ENCODE data around the gene SLBP. TPM values are rescaled to one million over a fixed set of nuclear protein-coding genes. Genes with fewer than 3 reads are reported as not detected.

The SLBP gene
- total and polyA plus RNA-seq, 12 donors: 10.9 to 17.7 (median 12.8) TPM

- ATAC-seq (no peak), DNase-seq (no peak)
- peaks cover 0 to 23% (median 14%) of the 10 kb centered on the region in 9 donors for H3K4me1 ChIP-seq
- TF ChIP-seq CTCF (IDR thresholded peaks at IDR 0.05): no peak
- intact Hi-C loops (cut with DNase I): loop anchor here in 2 of 10 donors (5.0 kb wide), 3 partner anchors 46 to 151 kb away; no protein-coding TSS in a partner anchor
- H3K9me3 ChIP-seq: no peaks in the 10 kb centered on the region
- no peak overlapping the region for H3K4me3 ChIP-seq
- no peak overlapping the region for H3K27ac ChIP-seq
- H3K27me3 ChIP-seq: peaks cover 0 to 11% (median 7%) of the 10 kb centered on the region in 7 donors
- no peaks in the 10 kb centered on the region for H3K36me3 ChIP-seq
- WGBS, 2 donors: 93 to 96% methylated on average over 31 of the region's 31 CpGs
Measured at GRCh38 chr4:1751155-1751918, 39.2 kb upstream of the SLBP start.

GRCh38 chr4:1750381-1751154 is 38.4 kb upstream of the SLBP start:
- Histone ChIP-seq H3K4me3 (no peak overlapping the region), H3K27ac (no peak overlapping the region), H3K27me3 (peaks cover 0 to 11% (median 7%) of the 10 kb centered on the region in 7 donors), H3K36me3 (peaks cover 0 to under 1% (median 0%) of the 10 kb centered on the region in 9 donors), H3K9me3 (no peaks in the 10 kb centered on the region), H3K4me1 (peaks cover 0 to 23% (median 14%) of the 10 kb centered on the region in 9 donors)
- no peak for DNase-seq
- intact Hi-C loops (cut with DNase I): loop anchor here in 2 of 10 donors (5.0 kb wide), 3 partner anchors 47 to 152 kb away; no protein-coding TSS in a partner anchor
- 88% methylated on average over 18 of the region's 18 CpGs for WGBS, 2 donors
- no peak for TF ChIP-seq CTCF (IDR thresholded peaks at IDR 0.05)
- ATAC-seq: no peak

- Histone ChIP-seq H3K27me3 (peaks cover 0 to 11% (median 7%) of the 10 kb centered on the region in 7 donors), H3K9me3 (no peaks in the 10 kb centered on the region), H3K27ac (no peak overlapping the region), H3K4me1 (peaks cover 0 to 23% (median 14%) of the 10 kb centered on the region in 9 donors), H3K36me3 (peaks cover 0 to 8% (median 0%) of the 10 kb centered on the region in 9 donors), H3K4me3 (no peak overlapping the region)
- no peak for DNase-seq
- no peak for TF ChIP-seq CTCF (IDR thresholded peaks at IDR 0.05)
- intact Hi-C loops (cut with DNase I): loop anchor here in 9 of 10 donors (2.0 to 5.0 kb wide), 6 partner anchors 47 to 152 kb away; no protein-coding TSS in a partner anchor
- no peak for ATAC-seq
- 66 to 69% methylated on average over 14 of the region's 14 CpGs for WGBS, 2 donors
Measured at GRCh38 chr4:1749826-1750225, 37.7 kb upstream of the SLBP start.

GRCh38 chr4:1749370-1749769 is 37.3 kb upstream of the SLBP start:
- H3K27me3 ChIP-seq: peaks cover 0 to 11% (median 7%) of the 10 kb centered on the region in 7 donors
- no peak for TF ChIP-seq CTCF (IDR thresholded peaks at IDR 0.05)
- intact Hi-C loops (cut with DNase I): loop anchor here in 8 of 10 donors (2.0 to 5.0 kb wide), 5 partner anchors 58 to 153 kb away; no protein-coding TSS in a partner anchor
- H3K27ac ChIP-seq: no peak overlapping the region
- H3K4me1 ChIP-seq: peaks cover 0 to 23% (median 14%) of the 10 kb centered on the region in 9 donors
- WGBS, 2 donors: 63 to 70% methylated on average over 3 of the region's 3 CpGs
- no peak for ATAC-seq
- H3K36me3 ChIP-seq: peaks cover 0 to 13% (median 0%) of the 10 kb centered on the region in 9 donors
- no peaks in the 10 kb centered on the region for H3K9me3 ChIP-seq
- DNase-seq: no peak
- H3K4me3 ChIP-seq: no peak overlapping the region

Measured in heart right ventricle (tissue), 16 donors.